Stomach (tissue), 9 donors: ENCODE measurements around the gene PKNOX2. TPM values are rescaled to one million over a fixed set of nuclear protein-coding genes. Genes with fewer than 3 reads are reported as not detected.

ENCODE experiments used
- DNase-seq, 2 donors: peaks; one replicate each; pipeline versions ENCODE4 v3.0.0 to v3.0.0-alpha.2; 2013 to 2019
- H3K27ac ChIP-seq, 5 donors: fragments of 200-600 bp in 4 of 5; sonication (generic) in 4 of 5; one replicate each; pipeline ENCODE4 v1.5.1; 2013 to 2019; ENCODE audit warnings: mild to moderate bottlenecking in 1 of 5, moderate library complexity in 1 of 5
- H3K27me3 ChIP-seq, 3 donors: fragments of 200-600 bp; sonication (generic); one replicate each; pipeline ENCODE4 v1.5.1; 2017 to 2019; ENCODE audit warnings: mixed run types in 1 of 3
- H3K36me3 ChIP-seq, 4 donors: fragments of 200-600 bp; sonication (generic); 1 replicate in 3 of 4; 2 replicates in 1 of 4; pipeline ENCODE4 v1.5.1; 2016 to 2019
- H3K4me1 ChIP-seq, 4 donors: fragments of 200-600 bp; sonication (generic); one replicate each; pipeline ENCODE4 v1.5.1; 2016 to 2019
- H3K4me3 ChIP-seq, 4 donors: fragments of 200-600 bp; sonication (generic) in 3 of 4; one replicate each; pipeline ENCODE4 v1.5.1; 2016 to 2019; ENCODE audit warnings: mild to moderate bottlenecking in 1 of 4
- H3K9me3 ChIP-seq, 4 donors: fragments of 200-600 bp; sonication (generic); one replicate each; pipeline ENCODE4 v1.5.1; 2016 to 2019
- EP300 ChIP-seq: sonication (generic); formaldehyde crosslinking; IDR thresholded peaks from one replicate; pipeline ENCODE4 v1.6.1; 2017; ENCODE audit warnings: antibody characterized with exemption
- POLR2A ChIP-seq, 4 donors: fragments of 450-650 bp; IDR thresholded peaks; one replicate each; pipeline ENCODE4 v1.6.1; 2016; ENCODE audit warnings: antibody characterized with exemption in 4 of 4, control low read depth in 2 of 4, mild to moderate bottlenecking in 1 of 4, moderate library complexity in 1 of 4
- POLR2AphosphoS5 ChIP-seq, 3 donors: sonication (generic); formaldehyde crosslinking; IDR thresholded peaks; one replicate each; pipeline ENCODE4 v1.6.1; 2016; ENCODE audit warnings: antibody characterized with exemption in 3 of 3
- WGBS, 5 donors: extraction: QIAGEN DNeasy Blood & Tissue Kit in 3 of 5; methylation state at CpG; one replicate each; pipeline versions ENCODE4 v1.1.5 to v1.1.7; 2013 to 2018; 5-methylcytosine and 5-hydroxymethylcytosine counted together
- intact Hi-C: fragments of 100-400 bp; cut with DNase I; formaldehyde crosslinking; loops from one replicate; pipeline ENCODE4 v1.15.1; 2023; ENCODE audit warnings: low total_unique reads
- polyA plus RNA-seq, 3 donors: library from polyadenylated mRNA; stranded (reverse); fragments of 200-250 nt; gene quantifications; one replicate each; pipeline ENCODE4 v1.2.3, GENCODE V29; 2013
- total RNA-seq, 5 donors: library from RNA; depleted of rRNA; stranded (reverse); fragments of >200 nt; gene quantifications; one replicate each; pipeline versions ENCODE4 v1.1.0 to v1.2.3, GENCODE V29; 2014 to 2016
- TF ChIP-seq, protein P1 (sequence below), 7 experiments: fragments of 450-650 bp in 4 of 7; fragments of 200-600 bp in 3 of 7; sonication (generic) in 3 of 7; IDR thresholded peaks; one replicate each; pipeline ENCODE4 v1.5.1; 2016 to 2019; ENCODE audit warnings: antibody characterized with exemption in 7 of 7, control low read depth in 2 of 7, mild to moderate bottlenecking in 1 of 7
- donor health status: healthy with polysubstance abuse.
- donor health status: Bipolar disorder and iron deficiency.
- donor health status: healthy.

PKNOX2 gene
- total and polyA plus RNA-seq, 8 donors, result 0.83 to 4.9 (median 2.3) TPM; not detected in 1

DNA sequence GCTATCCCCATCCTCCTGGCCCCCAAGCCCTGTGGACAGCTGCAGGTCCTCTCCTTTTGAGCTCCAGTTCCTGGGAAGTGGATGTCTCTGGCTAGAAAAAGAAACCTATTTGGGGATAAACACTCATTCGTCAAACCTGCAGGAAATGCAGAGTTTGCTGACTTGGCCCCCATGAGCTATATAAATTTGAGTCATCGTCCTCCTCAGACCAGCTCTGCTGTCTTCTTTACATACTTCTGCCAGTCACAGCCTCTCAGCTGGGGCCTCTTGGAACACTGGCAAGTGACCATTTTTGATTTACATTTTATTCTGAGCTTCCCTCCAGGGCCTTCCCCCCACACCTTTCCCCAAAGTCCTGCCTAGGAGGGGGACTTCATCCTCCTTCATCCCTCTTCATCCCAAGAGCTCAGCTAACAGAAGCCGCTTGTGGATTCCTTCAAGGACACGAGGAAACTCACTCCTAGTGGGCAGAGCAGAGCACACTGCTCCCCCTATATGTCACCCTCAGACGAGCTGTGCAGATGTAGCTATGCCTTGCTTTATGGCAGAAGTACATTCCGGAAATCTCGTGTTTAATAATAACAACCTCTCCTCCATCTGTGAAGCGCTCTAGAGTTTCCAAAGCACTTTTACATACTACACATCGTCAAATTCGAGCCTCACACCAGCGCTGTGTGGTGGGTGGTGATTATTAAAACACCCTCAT is 199.7 kb downstream of the PKNOX2 start:
- WGBS, 5 donors, result 72 to 79% (median 74%) methylated on average over 11 of the region's 11 CpGs
- Histone ChIP-seq H3K9me3 (no peaks in the 10 kb centered on the region), H3K27ac (no peak overlapping the region), H3K4me3 (no peak overlapping the region), H3K27me3 (no peaks in the 10 kb centered on the region), H3K4me1 (no peaks in the 10 kb centered on the region), H3K36me3 (peaks cover 0 to 15% (median 2%) of the 10 kb centered on the region in 4 donors)
- DNase-seq, result no peak
- TF ChIP-seq, protein P1, sequence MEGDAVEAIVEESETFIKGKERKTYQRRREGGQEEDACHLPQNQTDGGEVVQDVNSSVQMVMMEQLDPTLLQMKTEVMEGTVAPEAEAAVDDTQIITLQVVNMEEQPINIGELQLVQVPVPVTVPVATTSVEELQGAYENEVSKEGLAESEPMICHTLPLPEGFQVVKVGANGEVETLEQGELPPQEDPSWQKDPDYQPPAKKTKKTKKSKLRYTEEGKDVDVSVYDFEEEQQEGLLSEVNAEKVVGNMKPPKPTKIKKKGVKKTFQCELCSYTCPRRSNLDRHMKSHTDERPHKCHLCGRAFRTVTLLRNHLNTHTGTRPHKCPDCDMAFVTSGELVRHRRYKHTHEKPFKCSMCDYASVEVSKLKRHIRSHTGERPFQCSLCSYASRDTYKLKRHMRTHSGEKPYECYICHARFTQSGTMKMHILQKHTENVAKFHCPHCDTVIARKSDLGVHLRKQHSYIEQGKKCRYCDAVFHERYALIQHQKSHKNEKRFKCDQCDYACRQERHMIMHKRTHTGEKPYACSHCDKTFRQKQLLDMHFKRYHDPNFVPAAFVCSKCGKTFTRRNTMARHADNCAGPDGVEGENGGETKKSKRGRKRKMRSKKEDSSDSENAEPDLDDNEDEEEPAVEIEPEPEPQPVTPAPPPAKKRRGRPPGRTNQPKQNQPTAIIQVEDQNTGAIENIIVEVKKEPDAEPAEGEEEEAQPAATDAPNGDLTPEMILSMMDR (IDR thresholded peaks at IDR 0.05), result no peak
- TF ChIP-seq POLR2A (IDR thresholded peaks at IDR 0.05) (no peak), EP300 (no peak), POLR2AphosphoS5 (IDR thresholded peaks at IDR 0.05) (no peak)
- intact Hi-C loops, result no loop called here

DNA sequence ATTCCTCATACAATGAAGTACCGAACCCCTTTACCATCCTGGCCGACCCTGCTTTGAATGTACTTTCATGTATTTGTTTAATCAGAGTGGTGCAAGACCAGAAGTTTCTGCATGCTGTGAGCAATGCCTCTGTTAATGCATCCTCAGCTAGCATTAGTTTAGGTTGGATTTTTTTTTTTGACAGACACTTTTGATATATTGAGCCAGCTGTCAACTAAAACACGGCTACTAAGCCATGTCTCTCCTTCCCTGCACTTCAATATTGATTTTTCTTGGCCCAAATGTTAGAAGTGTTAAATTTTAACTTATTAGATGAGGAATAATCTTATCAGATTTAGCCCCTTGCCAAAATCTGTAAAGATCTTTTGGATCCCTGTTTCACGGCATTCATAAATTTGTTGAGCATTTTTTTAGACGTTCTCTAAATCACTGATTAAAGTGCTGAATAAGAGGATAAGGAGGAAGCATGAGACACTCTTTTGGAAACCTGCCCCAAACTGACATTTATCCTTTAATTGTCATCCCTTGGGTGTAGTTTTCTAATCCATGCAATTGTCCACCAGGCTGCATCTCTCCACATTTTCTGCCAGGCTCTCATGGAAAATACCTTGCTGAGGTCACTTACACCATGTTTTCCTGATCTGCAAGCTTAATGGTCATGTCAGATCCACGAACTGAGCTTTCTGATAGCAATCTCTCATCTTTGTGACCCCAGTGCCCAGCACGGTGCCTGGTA is 200.8 kb downstream of the PKNOX2 start:
- TF ChIP-seq, protein P1 (IDR thresholded peaks at IDR 0.05), result no peak
- no peak for TF ChIP-seq POLR2AphosphoS5 (IDR thresholded peaks at IDR 0.05)
- TF ChIP-seq EP300, result no peak
- no peak for TF ChIP-seq POLR2A (IDR thresholded peaks at IDR 0.05)
- Histone ChIP-seq H3K4me1 (no peaks in the 10 kb centered on the region), H3K9me3 (no peaks in the 10 kb centered on the region), H3K36me3 (peaks cover 0 to 26% (median 2%) of the 10 kb centered on the region in 4 donors), H3K4me3 (no peak overlapping the region), H3K27ac (no peak overlapping the region), H3K27me3 (peaks cover 0 to under 1% (median 0%) of the 10 kb centered on the region in 3 donors)
- WGBS, 5 donors, result 59 to 71% (median 64%) methylated on average over 7 of the region's 7 CpGs
- DNase-seq, result no peak
- intact Hi-C loops, result no loop called here

DNA sequence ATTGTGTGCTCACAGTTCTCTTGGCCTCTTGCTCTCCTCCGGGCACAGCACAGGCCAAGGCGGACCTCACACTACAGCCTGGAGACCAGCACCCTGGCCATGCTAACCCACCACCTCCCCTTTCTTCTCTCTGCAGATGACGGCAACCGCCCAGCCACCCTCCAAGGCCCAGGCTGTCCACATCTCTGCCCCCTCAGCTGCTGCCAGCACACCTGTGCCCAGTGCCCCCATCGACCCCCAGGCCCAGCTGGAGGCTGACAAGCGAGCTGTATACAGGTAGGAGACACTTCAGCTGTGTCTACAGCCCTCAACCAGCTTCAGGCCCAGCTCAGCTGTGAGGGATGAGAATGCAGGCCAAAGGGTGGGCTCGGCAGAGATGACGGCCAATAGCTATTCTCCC is 203.2 kb downstream of the PKNOX2 start:
- intact Hi-C loops, result no loop called here
- Histone ChIP-seq H3K27me3 (peaks cover 0 to 6% (median 0%) of the 10 kb centered on the region in 3 donors), H3K36me3 (peaks cover 0 to 32% (median 2%) of the 10 kb centered on the region in 4 donors), H3K4me1 (no peaks in the 10 kb centered on the region), H3K27ac (no peak overlapping the region), H3K4me3 (no peak overlapping the region), H3K9me3 (no peaks in the 10 kb centered on the region)
- no peak for DNase-seq
- no peak for TF ChIP-seq POLR2A (IDR thresholded peaks at IDR 0.05)
- 81 to 90% (median 84%) methylated on average over 6 to 8 of the region's 8 CpGs for WGBS, 5 donors

DNA sequence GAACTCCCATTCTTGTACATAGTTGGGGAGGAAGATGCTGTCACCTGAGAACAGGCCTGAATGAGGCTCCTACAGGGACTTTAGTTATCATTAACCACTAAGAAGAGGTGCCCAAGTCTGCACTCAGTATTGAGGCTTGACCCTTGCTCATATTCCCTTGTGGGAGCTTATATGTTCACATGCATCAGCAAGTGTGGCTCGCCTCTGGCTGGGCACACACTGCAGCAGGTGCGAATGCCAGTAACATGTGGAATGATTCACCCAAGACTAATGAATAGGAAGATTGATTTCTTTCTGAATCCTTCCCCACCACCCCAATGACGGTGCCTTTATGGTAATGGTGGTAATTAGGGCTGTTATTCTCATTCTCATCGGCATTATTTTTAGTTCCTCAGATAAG is 204.2 kb downstream of the PKNOX2 start:
- peaks cover 0 to 37% (median 2%) of the 10 kb centered on the region in 4 donors for H3K36me3 ChIP-seq
- no peak for DNase-seq
- TF ChIP-seq POLR2A (IDR thresholded peaks at IDR 0.05) (no peak), POLR2AphosphoS5 (IDR thresholded peaks at IDR 0.05) (no peak), EP300 (no peak)
- TF ChIP-seq, protein P1 (IDR thresholded peaks at IDR 0.05), result no peak
- H3K4me3 ChIP-seq, result no peak overlapping the region
- H3K9me3 ChIP-seq, result no peaks in the 10 kb centered on the region
- intact Hi-C loops, result no loop called here
- WGBS, 5 donors, result 73 to 95% (median 91%) methylated on average over 4 of the region's 4 CpGs
- H3K27ac ChIP-seq, result no peak overlapping the region
- H3K27me3 ChIP-seq, result peaks cover 0 to 6% (median 0%) of the 10 kb centered on the region in 3 donors
- H3K4me1 ChIP-seq, result no peaks in the 10 kb centered on the region
